ENCODE measurements around the gene SRRM2. TPM values are rescaled to one million over a fixed set of nuclear protein-coding genes. Genes with fewer than 3 reads are reported as not detected.

Gene SRRM2
- total and polyA plus RNA-seq, 5 experiments from 2014 or later: 25.5 to 965 (median 110) TPM

DNA sequence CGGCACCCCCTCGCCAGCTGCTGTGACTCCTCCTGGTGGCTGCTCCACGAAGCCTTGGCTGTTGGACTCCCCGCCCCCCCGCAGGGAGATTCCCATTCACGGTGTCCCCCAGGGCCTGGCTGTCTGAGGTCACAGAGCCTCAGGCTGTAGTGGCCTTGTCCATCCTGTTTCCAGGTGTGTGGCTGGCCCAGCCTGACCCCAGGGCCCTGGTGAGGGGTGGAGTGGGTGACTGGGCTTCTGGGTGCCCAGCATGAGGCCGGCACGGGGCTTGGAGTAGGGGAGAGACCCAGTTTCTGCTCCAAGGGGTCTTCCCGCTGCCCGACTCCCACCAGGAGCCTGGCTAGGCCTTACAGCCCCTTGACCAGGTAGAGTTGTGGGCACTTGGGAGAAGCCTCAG, 42.9 kb upstream of the SRRM2 start:
- Mint-ChIP-seq H3K9me3 (no peaks in the 10 kb centered on the region), H3K4me3 (no peak overlapping the region), H3K27ac (no peak overlapping the region), H3K36me3 (peaks cover 0 to 18% (median 5%) of the 10 kb centered on the region in 3 donors), H3K27me3 (peaks cover 0 to 5% (median 0%) of the 10 kb centered on the region in 5 donors), H3K4me1 (peaks cover 0 to 4% (median 2%) of the 10 kb centered on the region in 4 donors)
- no peak for DNase-seq
- POLR2A ChIA-PET: no interaction called here
- no peak for ATAC-seq

- H3K27me3 Mint-ChIP-seq: peaks cover 0 to 5% (median 0%) of the 10 kb centered on the region in 5 donors
- H3K4me3 Mint-ChIP-seq: no peak overlapping the region
- no peaks in the 10 kb centered on the region for H3K9me3 Mint-ChIP-seq
- DNase-seq (no peak), ATAC-seq (no peak)
- peaks cover 2 to 8% (median 7%) of the 10 kb centered on the region in 4 donors for H3K4me1 Mint-ChIP-seq
- peak overlapping the region in 1 of 10 donors; percentile 18 for H3K27ac Mint-ChIP-seq
- H3K36me3 Mint-ChIP-seq: peaks cover 0 to 15% (median 5%) of the 10 kb centered on the region in 3 donors
- POLR2A ChIA-PET: no interaction called here
Observed at GRCh38 chr16:2710021-2710710, 42.3 kb upstream of the SRRM2 start.

- POLR2A ChIA-PET: no interaction called here
- DNase-seq: no peak
- Mint-ChIP-seq H3K27ac (peak overlapping the region in 1 of 10 donors; percentile 40), H3K36me3 (peaks cover 0 to 14% (median 5%) of the 10 kb centered on the region in 3 donors), H3K27me3 (peaks cover 0 to 5% (median 0%) of the 10 kb centered on the region in 5 donors), H3K4me1 (peaks cover 2 to 11% (median 9%) of the 10 kb centered on the region in 4 donors), H3K9me3 (no peaks in the 10 kb centered on the region), H3K4me3 (no peak overlapping the region)
- ATAC-seq: no peak
Observed at GRCh38 chr16:2710711-2711231, 41.7 kb upstream of the SRRM2 start.

DNA sequence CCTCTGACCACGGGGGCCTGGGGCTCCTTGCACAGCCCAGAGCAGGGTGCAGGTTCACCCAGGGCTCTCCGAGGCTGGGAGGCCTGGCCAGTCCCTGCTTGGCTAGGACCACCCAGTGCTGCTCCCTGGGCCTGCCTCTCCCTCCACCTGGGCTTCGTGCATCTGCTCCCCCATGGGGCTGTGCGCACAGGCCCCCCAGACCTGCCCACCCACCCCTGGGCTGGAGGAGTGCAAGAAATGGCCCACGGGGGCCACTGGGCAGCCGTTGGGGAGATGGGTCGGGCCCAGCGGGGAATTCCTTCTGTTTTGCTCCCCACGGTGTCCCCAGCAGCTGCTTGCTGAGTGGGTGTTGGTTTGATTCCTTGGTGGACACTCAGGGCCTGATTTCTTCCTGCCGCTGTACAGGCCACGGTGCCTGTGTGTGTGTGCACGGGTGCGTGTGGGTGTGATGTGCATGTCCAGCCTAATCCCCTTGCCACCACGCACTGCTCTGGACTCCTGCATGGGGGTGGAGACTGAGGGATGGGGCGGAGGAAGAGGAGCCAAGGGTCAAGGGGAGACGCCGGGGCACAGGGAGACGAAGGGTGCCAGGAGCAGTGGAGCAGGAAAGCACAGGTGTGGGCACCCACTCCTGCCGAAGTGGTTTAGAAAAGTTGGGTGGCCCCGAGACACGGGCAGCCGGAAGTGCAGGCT, 40.9 kb upstream of the SRRM2 start:
- Mint-ChIP-seq H3K27ac (no peak overlapping the region), H3K27me3 (peaks cover 0 to 5% (median 0%) of the 10 kb centered on the region in 5 donors), H3K9me3 (no peaks in the 10 kb centered on the region), H3K36me3 (peaks cover 0 to 14% (median 5%) of the 10 kb centered on the region in 3 donors), H3K4me3 (no peak overlapping the region), H3K4me1 (peaks cover 4 to 17% (median 11%) of the 10 kb centered on the region in 4 donors)
- ATAC-seq: no peak
- DNase-seq: no peak
- POLR2A ChIA-PET: no interaction called here

DNA sequence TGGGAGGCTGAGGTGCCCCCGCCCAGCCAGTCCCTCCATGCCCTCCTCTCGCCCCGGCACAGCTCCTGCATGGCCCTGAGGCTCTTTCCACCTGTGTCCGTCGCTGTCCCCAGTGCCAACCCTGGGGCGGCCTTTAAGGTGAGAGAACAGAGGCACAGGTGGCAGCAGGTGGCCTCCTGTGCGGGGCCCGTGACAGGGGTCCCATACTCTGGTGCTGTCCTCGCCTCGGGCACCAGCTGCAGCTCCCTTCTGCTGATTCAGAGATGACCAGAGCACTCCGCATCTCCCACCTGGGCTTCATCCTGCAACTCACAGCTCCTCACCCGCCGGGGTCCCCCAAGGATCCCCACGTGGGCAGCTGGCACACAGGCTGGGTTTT, 40.4 kb upstream of the SRRM2 start:
- no peak overlapping the region for H3K4me3 Mint-ChIP-seq
- H3K4me1 Mint-ChIP-seq: peaks cover 4 to 18% (median 11%) of the 10 kb centered on the region in 4 donors
- H3K27me3 Mint-ChIP-seq: peaks cover 0 to 5% (median 0%) of the 10 kb centered on the region in 5 donors
- ATAC-seq (no peak), DNase-seq (no peak)
- POLR2A ChIA-PET: no interaction called here
- no peaks in the 10 kb centered on the region for H3K9me3 Mint-ChIP-seq
- peaks cover 0 to 14% (median 5%) of the 10 kb centered on the region in 3 donors for H3K36me3 Mint-ChIP-seq
- H3K27ac Mint-ChIP-seq: no peak overlapping the region

- H3K27ac Mint-ChIP-seq: no peak overlapping the region
- ATAC-seq (no peak), DNase-seq (no peak)
- no peak overlapping the region for H3K4me3 Mint-ChIP-seq
- peaks cover 4 to 18% (median 11%) of the 10 kb centered on the region in 4 donors for H3K4me1 Mint-ChIP-seq
- H3K27me3 Mint-ChIP-seq: peaks cover 0 to 5% (median 0%) of the 10 kb centered on the region in 5 donors
- POLR2A ChIA-PET: no interaction called here
- peaks cover 0 to 10% (median 5%) of the 10 kb centered on the region in 3 donors for H3K36me3 Mint-ChIP-seq
- no peaks in the 10 kb centered on the region for H3K9me3 Mint-ChIP-seq
Observed at GRCh38 chr16:2712546-2712945, 39.9 kb upstream of the SRRM2 start.

DNA sequence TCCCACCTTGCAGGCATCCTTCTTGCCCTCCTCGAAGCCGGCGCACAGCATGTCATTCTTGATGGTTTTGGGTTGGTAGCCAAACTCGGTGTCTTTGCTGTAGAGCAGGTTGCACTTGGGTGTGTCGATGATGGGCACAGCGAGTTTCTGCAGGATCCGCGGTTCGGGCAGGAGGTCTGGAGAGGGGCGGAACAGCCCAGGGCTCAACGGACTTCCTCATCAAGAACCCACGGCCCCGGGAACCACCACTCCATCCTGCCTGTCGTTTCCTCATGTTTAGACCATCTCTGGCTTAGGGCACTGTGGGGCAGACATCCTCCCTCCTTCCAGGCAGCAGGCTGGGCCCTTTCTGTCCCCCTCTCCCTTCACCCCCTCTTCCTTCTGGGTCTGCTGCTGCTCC, 38.9 kb upstream of the SRRM2 start:
- POLR2A ChIA-PET: no interaction called here
- DNase-seq (no peak), ATAC-seq (no peak)
- H3K36me3 Mint-ChIP-seq: peaks cover 0 to 2% (median 0%) of the 10 kb centered on the region in 3 donors
- no peak overlapping the region for H3K4me3 Mint-ChIP-seq
- peaks cover 0 to 5% (median 0%) of the 10 kb centered on the region in 5 donors for H3K27me3 Mint-ChIP-seq
- peaks cover 4 to 18% (median 12%) of the 10 kb centered on the region in 4 donors for H3K4me1 Mint-ChIP-seq
- no peaks in the 10 kb centered on the region for H3K9me3 Mint-ChIP-seq
- no peak overlapping the region for H3K27ac Mint-ChIP-seq

GRCh38 chr16:2713985-2714774, 38.3 kb upstream of the SRRM2 start:
- Mint-ChIP-seq H3K27me3 (peaks cover 0 to 5% (median 0%) of the 10 kb centered on the region in 5 donors), H3K27ac (no peak overlapping the region), H3K4me1 (peaks cover 4 to 18% (median 12%) of the 10 kb centered on the region in 4 donors), H3K36me3 (no peaks in the 10 kb centered on the region), H3K9me3 (no peaks in the 10 kb centered on the region), H3K4me3 (no peak overlapping the region)
- POLR2A ChIA-PET: no interaction called here
- ATAC-seq: no peak
- no peak for DNase-seq

DNA sequence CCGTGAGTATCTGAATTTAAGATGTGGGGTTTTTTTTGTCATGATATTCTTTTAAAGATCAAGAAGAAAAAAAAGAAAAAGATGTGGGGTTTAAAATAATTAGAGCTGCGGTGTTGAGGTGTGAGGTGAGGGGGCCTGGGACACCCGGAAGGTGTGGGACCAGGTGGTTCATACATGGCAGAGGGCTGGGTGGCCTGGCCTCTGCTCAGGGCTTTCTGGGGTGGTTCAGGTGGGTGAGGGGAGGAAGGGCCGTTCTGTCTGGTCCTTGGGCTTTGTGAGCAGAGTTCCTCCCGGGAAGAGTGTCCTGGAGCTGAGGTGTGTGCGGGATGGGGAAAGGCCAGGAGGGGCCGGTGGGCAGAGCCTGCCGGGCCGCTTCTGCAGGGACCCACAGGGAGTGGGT, 37.4 kb upstream of the SRRM2 start:
- Mint-ChIP-seq H3K4me1 (peaks cover 4 to 18% (median 12%) of the 10 kb centered on the region in 4 donors), H3K4me3 (peak overlapping the region in 2 of 10 donors; percentile 16 to 21), H3K27ac (peak overlapping the region in 1 of 10 donors; percentile 43), H3K27me3 (peaks cover 0 to 5% (median 0%) of the 10 kb centered on the region in 5 donors), H3K9me3 (no peaks in the 10 kb centered on the region), H3K36me3 (no peaks in the 10 kb centered on the region)
- POLR2A ChIA-PET: no interaction called here
- no peak for DNase-seq
- no peak for ATAC-seq

- peaks cover 0 to 5% (median 0%) of the 10 kb centered on the region in 5 donors for H3K27me3 Mint-ChIP-seq
- H3K9me3 Mint-ChIP-seq: no peaks in the 10 kb centered on the region
- DNase-seq (peak; percentile 77 to 93 (median 84)), ATAC-seq (peak; percentile 98)
- H3K36me3 Mint-ChIP-seq: no peaks in the 10 kb centered on the region
- H3K4me3 Mint-ChIP-seq: peak overlapping the region in 4 of 10 donors; percentile 27 to 54 (median 42)
- peak overlapping the region in 1 of 10 donors; percentile 40 for H3K27ac Mint-ChIP-seq
- POLR2A ChIA-PET: no interaction called here
- H3K4me1 Mint-ChIP-seq: peaks cover 4 to 18% (median 12%) of the 10 kb centered on the region in 4 donors
Observed at GRCh38 chr16:2715519-2715918, 36.9 kb upstream of the SRRM2 start.

GRCh38 chr16:2715966-2716885, 36.2 kb upstream of the SRRM2 start:
- Mint-ChIP-seq H3K36me3 (no peaks in the 10 kb centered on the region), H3K4me1 (peaks cover 4 to 18% (median 11%) of the 10 kb centered on the region in 4 donors), H3K27me3 (peaks cover 0 to 5% (median 0%) of the 10 kb centered on the region in 5 donors), H3K9me3 (no peaks in the 10 kb centered on the region), H3K27ac (no peak overlapping the region), H3K4me3 (peak overlapping the region in 7 of 10 donors; percentile 14 to 56 (median 42))
- POLR2A ChIA-PET: no interaction called here
- DNase-seq (no peak), ATAC-seq (no peak)

DNA sequence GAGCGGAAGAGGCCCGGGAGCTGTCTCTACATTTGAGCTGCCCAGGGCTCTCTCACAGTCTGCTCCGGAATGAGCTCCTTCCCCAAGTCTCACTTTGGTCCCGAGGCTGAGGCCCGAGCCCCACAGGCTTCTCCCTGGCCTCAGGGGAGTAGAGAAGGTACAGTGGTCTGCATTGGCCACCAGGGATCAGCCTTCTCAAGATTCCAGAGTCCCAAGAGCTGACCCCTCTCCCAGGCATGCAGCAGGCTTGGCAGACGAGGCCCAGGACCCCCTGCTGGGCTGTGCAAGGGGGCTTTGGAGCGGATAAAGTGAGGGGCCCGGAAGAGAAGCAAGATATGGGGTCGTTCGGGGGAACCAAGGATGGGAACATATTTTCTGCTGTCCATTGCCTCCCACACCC, 35.5 kb upstream of the SRRM2 start:
- no peaks in the 10 kb centered on the region for H3K9me3 Mint-ChIP-seq

More for the DNA sequence above, 35.5 kb upstream of the SRRM2 start:
- DNase-seq (no peak), ATAC-seq (no peak)
- peaks cover 6 to 18% (median 12%) of the 10 kb centered on the region in 4 donors for H3K4me1 Mint-ChIP-seq
- H3K27ac Mint-ChIP-seq: no peak overlapping the region
- no peaks in the 10 kb centered on the region for H3K36me3 Mint-ChIP-seq
- H3K4me3 Mint-ChIP-seq: no peak overlapping the region
- POLR2A ChIA-PET: no interaction called here
- H3K27me3 Mint-ChIP-seq: peaks cover 0 to 5% (median 0%) of the 10 kb centered on the region in 5 donors
